Transverse colon (tissue), 3 donors: ENCODE data around the gene STRADA.

Experiments
- CTCF ChIP-seq, 5 experiments: fragments of 200-600 bp in 3 of 5; fragments of 450-650 bp in 2 of 5; sonication (generic) in 3 of 5; IDR thresholded peaks; 1 replicate in 2 of 5; 2 replicates in 3 of 5; pipeline ENCODE4 v1.5.1; 2016 to 2017; ENCODE audit warnings: antibody characterized with exemption in 5 of 5, inconsistent platforms in 3 of 5, mild to moderate bottlenecking in 2 of 5, moderate library complexity in 1 of 5
- POLR2A ChIP-seq: fragments of 450-650 bp; IDR thresholded peaks from one replicate; pipeline ENCODE4 v1.6.1; 2016; ENCODE audit warnings: antibody characterized with exemption, mild to moderate bottlenecking, moderate library complexity

- no peak for TF ChIP-seq CTCF (IDR thresholded peaks at IDR 0.05)
- no peak for TF ChIP-seq POLR2A
These were observed 39.3 kb upstream of the STRADA start for GRCh38 chr17:63780928-63781327.
